Measurements from ENCODE around the gene SLC2A13. TPM values are rescaled to one million over a fixed set of nuclear protein-coding genes. Genes with fewer than 3 reads are reported as not detected.

SLC2A13 gene
- total and polyA plus RNA-seq, 2 donors (not counting 3 experiments of a cell fraction or from before 2014, with no cell fraction given), result 1.2 to 4.9 TPM

GRCh38 chr12:39763890-39764169 is 342.1 kb downstream of the SLC2A13 start:
- no peak for TF ChIP-seq EZH2 (IDR thresholded peaks at IDR 0.05; ENCODE audit: borderline replicate concordance, low read depth, low read length, severe bottlenecking)
- TF ChIP-seq CTCF (IDR thresholded peaks at IDR 0.05; ENCODE audit: extremely low read depth in 1 of 2, insufficient read depth in 1 of 2, low read depth in 1 of 2, low read length in 2 of 2), result no peak
- no peak for TF ChIP-seq MYC (IDR thresholded peaks at IDR 0.05; ENCODE audit: low read depth, low read length)
- TF ChIP-seq GATA2 (IDR thresholded peaks at IDR 0.05; ENCODE audit: insufficient read depth, insufficient read length, low read depth, low read length), result no peak
- TF ChIP-seq, protein P1, sequence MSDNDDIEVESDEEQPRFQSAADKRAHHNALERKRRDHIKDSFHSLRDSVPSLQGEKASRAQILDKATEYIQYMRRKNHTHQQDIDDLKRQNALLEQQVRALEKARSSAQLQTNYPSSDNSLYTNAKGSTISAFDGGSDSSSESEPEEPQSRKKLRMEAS (IDR thresholded peaks at IDR 0.05; ENCODE audit: insufficient read depth, insufficient read length), result no peak
- TF ChIP-seq POLR2AphosphoS5 (IDR thresholded peaks at IDR 0.05; ENCODE audit: insufficient read depth, low read depth, low read length), result no peak
- no peak for TF ChIP-seq JUN (IDR thresholded peaks at IDR 0.05; ENCODE audit: borderline replicate concordance, insufficient read depth, insufficient read length, low read depth)
- no peak for TF ChIP-seq FOS (IDR thresholded peaks at IDR 0.05; ENCODE audit: borderline replicate concordance, insufficient read depth, low read length)
- H3K79me2 ChIP-seq (ENCODE audit: control insufficient read depth, insufficient read depth, low read length), result no peaks in the 10 kb centered on the region
- H2AFZ ChIP-seq (ENCODE audit: low read depth, low read length), result no peak overlapping the region
- H3K4me2 ChIP-seq (ENCODE audit: insufficient read depth, low read length), result no peak overlapping the region
- intact Hi-C loops (cut with micrococcal nuclease), result loop anchor here (10.0 kb wide), 1 partner anchor 449 kb away; no protein-coding TSS in a partner anchor
- BruUV-seq (replicated peaks), result no TSS peak
- dilution Hi-C loops (cut with MboI; ENCODE audit: extremely low pct_ligation_motif_present, low sequenced_read_pairs), result no loop called here
- no peaks in the 10 kb centered on the region for H3K36me3 ChIP-seq (ENCODE audit: control insufficient read depth in 2 of 2, extremely low read depth in 1 of 2, insufficient read depth in 2 of 2, low read length in 2 of 2)
- H3K27ac ChIP-seq (ENCODE audit: insufficient read depth, low read depth, low read length), result no peak overlapping the region
- CTCF ChIA-PET, result interaction anchor here (1.1 to 4.6 kb wide), 3 partner anchors 188 to 247 kb away, joined by 3 to 70 read pairs (median 11); no protein-coding TSS in a partner anchor
- H3K27me3 ChIP-seq (ENCODE audit: control insufficient read depth in 2 of 2, insufficient read depth in 2 of 2, low read length in 2 of 2), result no peaks in the 10 kb centered on the region
- POLR2A ChIA-PET, result no interaction called here
- no peak overlapping the region for H3K9ac ChIP-seq (replicated peaks; ENCODE audit: extremely low read depth, insufficient read depth, low read length)
- DNase-seq (ENCODE audit: low read depth, low spot score), result no peak
- H3K4me1 ChIP-seq (ENCODE audit: control insufficient read depth, extremely low read depth, insufficient read depth, low read length), result no peaks in the 10 kb centered on the region
- no peak for FAIRE-seq
- no peaks in the 10 kb centered on the region for H3K9me1 ChIP-seq (replicated peaks; ENCODE audit: control insufficient read depth, extremely low read depth, insufficient read depth, low read length)
- no peaks in the 10 kb centered on the region for H4K20me1 ChIP-seq (replicated peaks; ENCODE audit: control insufficient read depth, extremely low read depth, insufficient read depth, low read length)
- H3K4me3 ChIP-seq (replicated peaks in 1 of 3; ENCODE audit: insufficient read depth in 1 of 3, low read depth in 1 of 3, low read length in 3 of 3), result no peak overlapping the region
- H3K9me3 ChIP-seq (replicated peaks; ENCODE audit: control insufficient read depth, insufficient read depth, low read length), result no peaks in the 10 kb centered on the region
